ENCODE measurements around the gene SCYGR4. TPM values are rescaled to one million over a fixed set of nuclear protein-coding genes. Genes with fewer than 3 reads are reported as not detected.

The SCYGR4 gene
- total and polyA plus RNA-seq, 9 donors, result not detected

GRCh38 chr2:227613272-227613660, 4.0 kb upstream of the SCYGR4 start:
- Histone ChIP-seq H3K4me3 (ENCODE audit: low read length) (no peak overlapping the region), H3K9me3 (replicated peaks; ENCODE audit: control insufficient read depth, low read depth, low read length) (no peaks in the 10 kb centered on the region), H3K4me1 (ENCODE audit: control insufficient read depth, insufficient read depth, low read length) (no peaks in the 10 kb centered on the region), H3K36me3 (ENCODE audit: control insufficient read depth, insufficient read depth, low read length) (no peaks in the 10 kb centered on the region), H3K27me3 (ENCODE audit: control insufficient read depth, insufficient read depth, low read length) (no peaks in the 10 kb centered on the region), H3K27ac (ENCODE audit: low read length) (no peak overlapping the region)
- 63% methylated on average over 2 of the region's 4 CpGs for WGBS (ENCODE audit: insufficient coverage)
- no peak for DNase-seq

DNA sequence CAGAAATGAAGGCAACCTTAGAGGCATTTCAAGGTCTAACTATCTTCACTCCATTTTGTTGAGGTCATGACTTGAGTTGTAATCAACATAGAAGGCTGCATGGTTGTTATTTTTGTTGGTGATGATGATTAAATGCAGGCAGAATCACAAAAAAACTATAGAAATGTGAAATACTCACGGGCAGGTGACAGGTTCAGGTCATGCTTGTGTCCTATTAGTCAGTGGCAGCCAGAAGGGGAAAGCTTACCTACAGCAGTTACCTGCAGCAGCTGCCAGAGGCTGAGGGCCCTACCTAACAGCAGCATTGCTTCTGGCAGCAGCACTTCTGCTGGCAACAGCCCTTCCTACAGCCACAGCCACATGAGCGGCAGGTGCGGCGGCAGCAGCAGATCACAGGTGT, 3.1 kb upstream of the SCYGR4 start:
- no peak for DNase-seq
- Histone ChIP-seq H3K4me1 (ENCODE audit: control insufficient read depth, insufficient read depth, low read length) (no peaks in the 10 kb centered on the region), H3K27me3 (ENCODE audit: control insufficient read depth, insufficient read depth, low read length) (no peaks in the 10 kb centered on the region), H3K9me3 (replicated peaks; ENCODE audit: control insufficient read depth, low read depth, low read length) (no peaks in the 10 kb centered on the region), H3K4me3 (ENCODE audit: low read length) (no peak overlapping the region), H3K36me3 (ENCODE audit: control insufficient read depth, insufficient read depth, low read length) (no peaks in the 10 kb centered on the region), H3K27ac (ENCODE audit: low read length) (no peak overlapping the region)
- WGBS (ENCODE audit: insufficient coverage), result no CpG with 5 or more reads among the region's 4 CpGs

DNA sequence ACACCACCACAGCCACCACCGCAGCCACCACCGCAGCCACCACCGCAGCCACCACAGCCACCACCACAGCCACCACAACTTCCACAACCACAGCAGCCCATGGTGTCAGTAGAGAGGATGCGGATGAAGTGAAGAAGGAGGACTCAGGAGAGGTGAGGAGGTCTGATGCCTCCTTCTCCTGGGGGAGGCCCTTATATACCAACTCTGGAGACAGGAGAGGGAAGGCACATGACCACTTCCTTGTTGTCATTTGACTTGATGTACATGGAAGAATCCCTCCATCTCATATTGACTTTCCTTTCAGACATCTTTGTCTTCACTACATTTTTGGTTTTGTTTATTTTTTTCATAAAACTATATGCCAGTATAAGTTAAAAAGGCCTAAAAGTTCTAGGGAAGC, 2.6 kb upstream of the SCYGR4 start, which contains the start of gene SCYGR3:
Gene SCYGR3 (minus strand): TSS at position 101 of the 400 bp plus-strand sequence. CDS start 0 bp downstream, at position 101.
- no peaks in the 10 kb centered on the region for H3K9me3 ChIP-seq (replicated peaks; ENCODE audit: control insufficient read depth, low read depth, low read length)
- H3K36me3 ChIP-seq (ENCODE audit: control insufficient read depth, insufficient read depth, low read length), result no peaks in the 10 kb centered on the region
- H3K4me3 ChIP-seq (ENCODE audit: low read length), result no peak within 1 kb of the TSS
- WGBS (ENCODE audit: insufficient coverage), result no CpG with 5 or more reads among the region's 4 CpGs
- H3K4me1 ChIP-seq (ENCODE audit: control insufficient read depth, insufficient read depth, low read length), result no peaks in the 10 kb centered on the region
- no peak for DNase-seq
- no peak within 1 kb of the TSS for H3K27ac ChIP-seq (ENCODE audit: low read length)
- no peaks in the 10 kb centered on the region for H3K27me3 ChIP-seq (ENCODE audit: control insufficient read depth, insufficient read depth, low read length)

- Histone ChIP-seq H3K4me3 (ENCODE audit: low read length) (no peak overlapping the region), H3K27ac (ENCODE audit: low read length) (no peak overlapping the region), H3K4me1 (ENCODE audit: control insufficient read depth, insufficient read depth, low read length) (no peaks in the 10 kb centered on the region), H3K9me3 (replicated peaks; ENCODE audit: control insufficient read depth, low read depth, low read length) (no peaks in the 10 kb centered on the region), H3K27me3 (ENCODE audit: control insufficient read depth, insufficient read depth, low read length) (no peaks in the 10 kb centered on the region), H3K36me3 (ENCODE audit: control insufficient read depth, insufficient read depth, low read length) (no peaks in the 10 kb centered on the region)
- 95% methylated on average over 3 of the region's 4 CpGs for WGBS (ENCODE audit: insufficient coverage)
- no peak for DNase-seq
Observed at GRCh38 chr2:227615181-227615580, 2.1 kb upstream of the SCYGR4 start.

DNA sequence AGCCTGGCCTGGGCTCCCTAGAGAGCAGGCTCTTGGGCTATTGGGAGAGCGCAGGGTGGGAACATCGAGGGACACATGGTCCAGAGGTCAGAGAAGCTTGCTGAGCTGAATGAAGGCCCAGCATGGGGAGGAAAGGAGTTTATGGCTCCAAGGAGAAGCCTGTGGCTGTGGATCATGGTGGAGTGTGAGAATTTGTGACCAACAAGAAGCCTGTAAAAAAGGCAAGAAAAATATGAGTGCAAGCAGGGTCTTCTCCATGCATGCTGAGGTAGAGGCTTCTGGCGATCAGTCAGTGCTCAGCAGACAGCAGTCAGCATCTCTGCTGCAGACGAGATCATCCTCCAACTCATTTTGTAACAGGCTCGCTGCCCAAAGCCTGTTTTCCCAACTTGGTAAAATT, 1.4 kb upstream of the SCYGR4 start:
- Histone ChIP-seq H3K4me1 (ENCODE audit: control insufficient read depth, insufficient read depth, low read length) (no peaks in the 10 kb centered on the region), H3K4me3 (ENCODE audit: low read length) (no peak overlapping the region), H3K27me3 (ENCODE audit: control insufficient read depth, insufficient read depth, low read length) (no peaks in the 10 kb centered on the region), H3K36me3 (ENCODE audit: control insufficient read depth, insufficient read depth, low read length) (no peaks in the 10 kb centered on the region), H3K9me3 (replicated peaks; ENCODE audit: control insufficient read depth, low read depth, low read length) (no peaks in the 10 kb centered on the region), H3K27ac (ENCODE audit: low read length) (no peak overlapping the region)
- no peak for DNase-seq
- WGBS (ENCODE audit: insufficient coverage), result 63% methylated on average over 2 of the region's 5 CpGs

GRCh38 chr2:227616631-227617030, 667 bp upstream of the SCYGR4 start:
- no peak for DNase-seq
- no peaks in the 10 kb centered on the region for H3K4me1 ChIP-seq (ENCODE audit: control insufficient read depth, insufficient read depth, low read length)
- no peaks in the 10 kb centered on the region for H3K27me3 ChIP-seq (ENCODE audit: control insufficient read depth, insufficient read depth, low read length)
- H3K4me3 ChIP-seq (ENCODE audit: low read length), result no peak overlapping the region
- no peaks in the 10 kb centered on the region for H3K9me3 ChIP-seq (replicated peaks; ENCODE audit: control insufficient read depth, low read depth, low read length)
- WGBS (ENCODE audit: insufficient coverage), result 59% methylated on average over 2 of the region's 4 CpGs
- no peak overlapping the region for H3K27ac ChIP-seq (ENCODE audit: low read length)
- H3K36me3 ChIP-seq (ENCODE audit: control insufficient read depth, insufficient read depth, low read length), result no peaks in the 10 kb centered on the region

DNA sequence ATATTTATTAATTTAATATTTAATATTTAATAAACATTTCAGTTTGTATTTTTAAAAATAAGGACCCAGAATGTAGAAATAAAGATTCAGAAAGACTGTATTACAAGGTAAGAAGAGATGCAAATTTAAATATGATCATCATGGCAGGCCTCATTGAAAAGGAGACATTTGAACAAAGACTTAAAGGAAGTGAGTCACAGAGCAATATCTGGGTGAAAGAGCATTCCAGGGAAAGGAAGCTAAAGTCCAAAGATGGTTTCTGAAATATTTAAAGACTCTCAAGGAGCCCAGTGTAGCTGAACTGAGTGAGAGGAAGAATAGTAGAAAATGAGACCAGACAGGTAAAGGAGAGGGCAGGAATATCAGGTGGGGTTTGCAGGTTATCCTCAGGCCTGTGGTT, 5.9 kb downstream of the SCYGR4 start:
- Histone ChIP-seq H3K4me1 (ENCODE audit: control insufficient read depth, insufficient read depth, low read length) (no peaks in the 10 kb centered on the region), H3K27me3 (ENCODE audit: control insufficient read depth, insufficient read depth, low read length) (no peaks in the 10 kb centered on the region), H3K9me3 (replicated peaks; ENCODE audit: control insufficient read depth, low read depth, low read length) (no peaks in the 10 kb centered on the region), H3K27ac (ENCODE audit: low read length) (no peak overlapping the region), H3K36me3 (ENCODE audit: control insufficient read depth, insufficient read depth, low read length) (no peaks in the 10 kb centered on the region), H3K4me3 (ENCODE audit: low read length) (no peak overlapping the region)
- no peak for DNase-seq

DNA sequence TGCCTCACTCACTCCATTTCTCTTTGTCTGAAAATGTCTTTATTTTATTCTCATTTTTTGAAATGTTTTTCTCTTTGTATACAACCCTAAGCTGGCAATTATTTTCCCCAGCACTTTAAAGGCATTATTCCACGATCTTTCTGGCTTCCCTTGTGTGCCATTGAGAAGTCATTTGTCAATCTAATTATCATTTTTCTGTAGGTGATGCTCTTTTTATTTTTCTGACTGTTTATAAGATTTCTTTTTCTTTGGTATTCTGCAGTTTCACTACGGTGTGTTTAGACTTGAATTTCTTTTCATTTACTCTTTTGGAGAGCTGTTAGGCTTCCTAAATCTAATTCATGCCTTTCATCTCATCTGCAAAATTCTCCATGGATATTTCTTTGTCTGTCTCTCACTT, 8.1 kb downstream of the SCYGR4 start:
- no peak for DNase-seq
- H3K27me3 ChIP-seq (ENCODE audit: control insufficient read depth, insufficient read depth, low read length), result no peaks in the 10 kb centered on the region
- H3K36me3 ChIP-seq (ENCODE audit: control insufficient read depth, insufficient read depth, low read length), result no peaks in the 10 kb centered on the region
- H3K27ac ChIP-seq (ENCODE audit: low read length), result no peak overlapping the region
- H3K4me1 ChIP-seq (ENCODE audit: control insufficient read depth, insufficient read depth, low read length), result no peaks in the 10 kb centered on the region
- no peak overlapping the region for H3K4me3 ChIP-seq (ENCODE audit: low read length)
- H3K9me3 ChIP-seq (replicated peaks; ENCODE audit: control insufficient read depth, low read depth, low read length), result no peaks in the 10 kb centered on the region
- no CpG with 5 or more reads among the region's 2 CpGs for WGBS (ENCODE audit: insufficient coverage)

GRCh38 chr2:227626580-227627151, 9.4 kb downstream of the SCYGR4 start:
- H3K9me3 ChIP-seq (replicated peaks; ENCODE audit: control insufficient read depth, low read depth, low read length), result no peaks in the 10 kb centered on the region
- no peaks in the 10 kb centered on the region for H3K4me1 ChIP-seq (ENCODE audit: control insufficient read depth, insufficient read depth, low read length)
- H3K36me3 ChIP-seq (ENCODE audit: control insufficient read depth, insufficient read depth, low read length), result no peaks in the 10 kb centered on the region
- DNase-seq, result no peak
- H3K27ac ChIP-seq (ENCODE audit: low read length), result no peak overlapping the region
- H3K27me3 ChIP-seq (ENCODE audit: control insufficient read depth, insufficient read depth, low read length), result no peaks in the 10 kb centered on the region
- H3K4me3 ChIP-seq (ENCODE audit: low read length), result no peak overlapping the region
- WGBS (ENCODE audit: insufficient coverage), result no CpG with 5 or more reads among the region's 10 CpGs

GRCh38 chr2:227627769-227628168, 10.5 kb downstream of the SCYGR4 start:
- H3K4me1 ChIP-seq (ENCODE audit: control insufficient read depth, insufficient read depth, low read length), result no peaks in the 10 kb centered on the region
- no peaks in the 10 kb centered on the region for H3K27me3 ChIP-seq (ENCODE audit: control insufficient read depth, insufficient read depth, low read length)
- no peak for DNase-seq
- H3K4me3 ChIP-seq (ENCODE audit: low read length), result no peak overlapping the region
- no peaks in the 10 kb centered on the region for H3K9me3 ChIP-seq (replicated peaks; ENCODE audit: control insufficient read depth, low read depth, low read length)
- no CpG with 5 or more reads among the region's 3 CpGs for WGBS (ENCODE audit: insufficient coverage)
- H3K36me3 ChIP-seq (ENCODE audit: control insufficient read depth, insufficient read depth, low read length), result no peaks in the 10 kb centered on the region
- no peak overlapping the region for H3K27ac ChIP-seq (ENCODE audit: low read length)

GRCh38 chr2:227629435-227629834, 12.1 kb downstream of the SCYGR4 start:
- H3K9me3 ChIP-seq (replicated peaks; ENCODE audit: control insufficient read depth, low read depth, low read length), result no peaks in the 10 kb centered on the region
- no peak for DNase-seq
- H3K4me1 ChIP-seq (ENCODE audit: control insufficient read depth, insufficient read depth, low read length), result no peaks in the 10 kb centered on the region
- H3K27me3 ChIP-seq (ENCODE audit: control insufficient read depth, insufficient read depth, low read length), result no peaks in the 10 kb centered on the region
- no peaks in the 10 kb centered on the region for H3K36me3 ChIP-seq (ENCODE audit: control insufficient read depth, insufficient read depth, low read length)
- no peak overlapping the region for H3K27ac ChIP-seq (ENCODE audit: low read length)
- 57% methylated on average over 1 of the region's 7 CpGs for WGBS (ENCODE audit: insufficient coverage)
- no peak overlapping the region for H3K4me3 ChIP-seq (ENCODE audit: low read length)
